Measurements from ENCODE around the gene CHMP1A.
A peak's percentile ranks its signal among the peaks of the same experiment; 100 is the strongest.
"Not testable (repeated sequence)": the region's sequence is repeated elsewhere in the genome, so short reads cannot be mapped to it uniquely, and the experiment has no call there.

The CHMP1A gene

DNA sequence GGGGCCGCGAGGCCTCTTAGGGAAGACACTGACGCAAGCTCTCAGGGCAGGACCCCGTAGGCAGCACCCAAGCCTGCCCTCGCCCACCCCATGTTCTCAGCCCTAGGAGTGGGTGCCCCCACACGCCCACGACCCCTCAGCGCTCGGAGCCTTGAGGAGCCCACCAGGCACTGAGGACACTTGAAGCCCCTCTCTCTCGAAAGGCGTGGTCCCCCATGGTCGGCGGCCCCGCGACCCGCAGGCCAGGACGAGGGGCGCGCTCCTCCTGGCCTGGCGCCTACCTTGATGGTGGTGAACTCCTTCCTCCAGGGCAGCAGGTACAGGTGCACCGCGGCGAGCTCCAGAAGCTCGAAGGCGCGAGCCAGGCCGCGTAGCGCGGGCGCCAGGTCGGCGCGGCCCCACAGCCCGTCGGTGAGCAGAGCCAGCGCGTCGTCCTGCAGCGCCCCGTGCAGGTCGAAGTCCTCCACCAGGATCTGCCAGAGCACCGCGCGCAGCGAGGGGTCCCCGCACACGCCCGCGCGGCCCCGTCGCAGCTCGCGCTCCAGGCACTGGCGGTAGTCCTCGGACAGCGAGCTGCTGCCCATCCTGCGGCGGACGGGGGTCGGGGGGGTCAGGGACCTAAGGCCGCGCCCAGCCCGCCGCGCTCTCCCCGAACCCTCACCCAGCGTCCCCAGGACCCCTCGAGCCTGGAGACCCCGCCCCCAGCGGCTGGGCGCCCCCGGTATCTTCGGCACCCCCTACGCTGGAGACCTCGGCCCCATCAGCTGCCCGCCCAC is 43.3 kb upstream of the CHMP1A start:
- H3K4me3 ChIP-seq (replicated peaks; ENCODE audit: low read depth, low read length) = peak overlapping the region; percentile 56
- TF ChIP-seq, protein P1, sequence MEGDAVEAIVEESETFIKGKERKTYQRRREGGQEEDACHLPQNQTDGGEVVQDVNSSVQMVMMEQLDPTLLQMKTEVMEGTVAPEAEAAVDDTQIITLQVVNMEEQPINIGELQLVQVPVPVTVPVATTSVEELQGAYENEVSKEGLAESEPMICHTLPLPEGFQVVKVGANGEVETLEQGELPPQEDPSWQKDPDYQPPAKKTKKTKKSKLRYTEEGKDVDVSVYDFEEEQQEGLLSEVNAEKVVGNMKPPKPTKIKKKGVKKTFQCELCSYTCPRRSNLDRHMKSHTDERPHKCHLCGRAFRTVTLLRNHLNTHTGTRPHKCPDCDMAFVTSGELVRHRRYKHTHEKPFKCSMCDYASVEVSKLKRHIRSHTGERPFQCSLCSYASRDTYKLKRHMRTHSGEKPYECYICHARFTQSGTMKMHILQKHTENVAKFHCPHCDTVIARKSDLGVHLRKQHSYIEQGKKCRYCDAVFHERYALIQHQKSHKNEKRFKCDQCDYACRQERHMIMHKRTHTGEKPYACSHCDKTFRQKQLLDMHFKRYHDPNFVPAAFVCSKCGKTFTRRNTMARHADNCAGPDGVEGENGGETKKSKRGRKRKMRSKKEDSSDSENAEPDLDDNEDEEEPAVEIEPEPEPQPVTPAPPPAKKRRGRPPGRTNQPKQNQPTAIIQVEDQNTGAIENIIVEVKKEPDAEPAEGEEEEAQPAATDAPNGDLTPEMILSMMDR (IDR thresholded peaks at IDR 0.05; ENCODE audit: low read depth, low read length, missing control alignments) = peak; percentile 21
- no peak for DNase-seq (ENCODE audit: extremely low read depth, low read depth)

DNA sequence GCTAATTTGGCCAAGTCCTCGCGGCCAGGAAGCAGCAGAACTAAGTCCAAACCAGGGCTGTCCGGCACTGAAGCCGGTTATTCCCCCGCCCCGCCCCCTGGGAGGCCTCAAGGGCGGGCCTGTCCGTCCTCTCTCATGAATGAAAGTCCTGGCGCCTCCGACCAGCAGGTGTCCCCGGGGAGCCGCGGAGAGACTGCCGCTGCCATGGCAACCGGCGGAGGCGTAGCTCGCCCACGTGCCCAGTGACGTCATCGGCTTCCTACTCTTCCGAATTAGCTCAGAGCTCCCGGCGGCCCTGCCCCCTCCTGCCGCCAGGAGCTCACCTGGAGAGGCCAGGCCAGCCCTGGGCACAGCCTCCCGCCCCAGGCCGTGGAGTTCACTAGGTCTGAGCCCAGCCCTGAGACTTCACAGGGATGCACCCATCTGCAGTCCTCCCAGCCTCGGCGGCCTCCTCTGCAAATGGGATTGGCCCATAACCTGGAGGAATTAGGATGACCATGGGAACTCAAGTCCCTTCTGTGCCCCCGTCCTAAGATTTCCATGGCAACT is 42.7 kb upstream of the CHMP1A start:
- TF ChIP-seq, protein P1 (IDR thresholded peaks at IDR 0.05; ENCODE audit: low read depth, low read length, missing control alignments) = peak; percentile 69
- DNase-seq (ENCODE audit: extremely low read depth, low read depth) = peak; percentile 93
- H3K4me3 ChIP-seq (replicated peaks; ENCODE audit: low read depth, low read length) = peak overlapping the region; percentile 56

DNA sequence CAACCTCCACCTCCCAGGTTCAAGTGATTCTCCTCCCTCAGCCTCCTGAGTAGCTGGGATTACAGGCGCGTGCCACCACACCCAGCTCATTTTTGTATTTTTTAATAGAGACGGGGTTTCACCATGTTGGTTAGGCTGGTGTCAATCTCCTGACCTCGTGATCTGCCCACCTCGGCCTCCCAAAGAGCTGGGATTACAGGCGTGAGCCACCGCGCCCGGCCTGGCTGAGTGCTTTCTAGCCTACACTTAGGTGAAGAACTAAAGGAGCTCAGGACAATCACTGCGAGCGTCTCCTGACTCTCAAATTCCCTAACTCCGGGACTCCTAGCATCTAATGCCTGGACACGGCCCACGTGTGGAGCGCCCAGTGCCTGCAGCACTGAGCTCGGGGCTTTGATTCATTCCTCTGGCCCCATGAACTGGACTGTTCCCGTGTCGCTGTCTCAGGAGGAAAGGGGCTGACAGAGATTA is 42.2 kb upstream of the CHMP1A start:
- H3K4me3 ChIP-seq (replicated peaks; ENCODE audit: low read depth, low read length) = peak overlapping the region; percentile 8; the same call in 1 of the 2 replicates
- DNase-seq (ENCODE audit: extremely low read depth, low read depth) = not testable (repeated sequence)

DNA sequence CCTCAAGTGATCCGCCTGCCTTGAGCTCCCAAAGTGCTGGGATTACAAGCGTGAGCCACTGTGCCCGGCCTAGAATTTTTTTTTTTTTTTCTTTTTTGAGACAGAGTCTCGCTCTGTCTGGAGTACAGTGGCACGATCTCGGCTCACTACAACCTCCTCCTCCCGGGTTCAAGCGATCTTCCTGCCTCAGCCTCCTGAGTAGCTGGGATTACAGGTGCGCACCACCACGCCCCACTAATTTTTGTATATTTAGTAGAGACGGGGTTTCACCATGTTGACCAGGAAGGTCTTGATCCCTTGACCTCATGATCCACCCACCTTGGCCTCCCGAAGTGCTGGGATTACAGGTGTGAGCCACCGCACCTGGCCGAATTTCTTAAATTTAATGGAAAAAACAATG is 41.2 kb upstream of the CHMP1A start:
- not testable (repeated sequence) for H3K4me3 ChIP-seq (replicated peaks; ENCODE audit: low read depth, low read length)

DNA sequence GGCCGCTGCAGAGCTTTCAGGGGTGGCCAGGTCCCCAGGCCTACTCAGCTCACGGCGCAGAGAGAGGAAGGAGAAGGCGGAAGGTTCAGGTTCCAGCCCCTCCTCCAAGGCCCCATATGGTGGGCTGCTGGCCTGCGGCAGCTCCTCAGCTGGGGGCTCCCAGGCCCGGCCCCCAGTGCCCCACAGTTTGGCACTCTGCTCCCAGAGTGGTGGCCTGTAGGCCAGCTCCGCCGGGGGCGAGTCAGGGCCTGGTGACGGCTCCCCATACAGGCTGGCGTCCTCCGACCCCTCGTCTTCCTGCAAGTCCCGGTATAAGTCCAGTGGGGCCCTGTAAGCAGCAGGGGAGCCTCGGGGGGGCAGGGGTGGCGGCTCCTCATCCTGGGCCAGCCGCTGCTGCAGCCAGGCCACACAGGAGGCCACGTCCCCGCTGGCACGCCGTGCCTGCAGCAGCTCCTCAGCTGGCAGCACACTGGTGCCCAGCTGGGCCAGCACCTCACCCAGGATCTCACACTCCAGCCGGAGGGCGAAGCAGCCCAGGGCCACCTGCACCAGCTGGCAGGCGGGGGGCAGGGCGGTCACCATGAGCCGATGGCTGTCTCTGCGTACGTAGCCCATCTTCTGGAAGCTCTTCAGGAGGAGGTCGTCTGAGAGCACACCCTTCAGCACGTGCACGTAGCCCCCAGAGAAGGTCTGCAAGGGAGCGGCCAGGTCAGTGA is 40.3 kb upstream of the CHMP1A start:
- no peak for DNase-seq (ENCODE audit: extremely low read depth, low read depth)
- H3K4me3 ChIP-seq (replicated peaks; ENCODE audit: low read depth, low read length) = no peak overlapping the region
- TF ChIP-seq, protein P1 (IDR thresholded peaks at IDR 0.05; ENCODE audit: low read depth, low read length, missing control alignments) = no peak

More for the DNA sequence above, 41.2 kb upstream of the CHMP1A start:
- DNase-seq (ENCODE audit: extremely low read depth, low read depth) = not testable (repeated sequence)

DNA sequence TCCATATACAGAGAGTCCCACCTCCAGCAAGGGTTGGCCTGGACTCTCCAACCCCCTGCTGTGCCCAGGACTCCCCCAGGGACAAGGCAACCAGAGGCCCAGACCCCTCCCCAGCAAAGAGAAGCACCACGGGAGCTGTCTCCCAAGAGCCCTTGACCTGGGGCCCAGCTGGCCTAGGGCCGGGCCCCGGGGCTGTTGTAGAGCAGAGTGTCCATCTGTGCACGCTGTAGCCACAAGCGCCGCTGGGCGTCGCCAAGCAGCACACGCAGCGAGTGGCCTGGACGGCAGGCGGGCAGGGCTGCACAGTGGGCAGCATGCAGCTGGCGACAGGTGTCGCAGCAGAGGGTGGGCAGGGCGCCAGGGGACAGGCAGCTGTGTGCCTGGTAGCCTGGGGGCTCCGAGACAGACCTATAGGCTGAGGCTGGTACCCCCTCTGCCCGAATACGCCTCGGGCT is 39.7 kb upstream of the CHMP1A start:
- TF ChIP-seq, protein P1 (IDR thresholded peaks at IDR 0.05; ENCODE audit: low read depth, low read length, missing control alignments) = no peak
- DNase-seq (ENCODE audit: extremely low read depth, low read depth) = no peak
- H3K4me3 ChIP-seq (replicated peaks; ENCODE audit: low read depth, low read length) = no peak overlapping the region

DNA sequence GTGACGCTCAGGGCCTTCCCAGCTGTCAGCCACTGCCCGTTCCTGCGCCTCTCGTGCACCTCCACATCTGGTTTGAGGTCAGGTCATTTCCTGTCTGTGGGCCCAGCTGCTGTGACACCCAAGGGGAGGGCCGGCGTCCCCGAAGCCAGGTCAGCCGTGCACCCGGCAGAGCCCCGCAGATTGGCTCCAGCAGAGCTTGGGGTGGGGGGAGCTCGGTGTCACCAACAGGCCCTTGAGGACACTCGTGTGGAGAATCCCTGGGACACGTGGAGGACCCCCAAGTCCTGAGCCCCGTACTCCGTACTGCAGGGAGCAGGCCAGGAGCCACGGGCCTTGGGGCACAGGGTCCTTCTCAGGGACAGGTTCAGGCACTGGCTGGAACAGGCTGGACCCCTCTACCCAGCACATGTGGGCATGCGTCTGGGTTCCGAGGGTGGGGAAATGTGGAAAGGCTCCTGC is 39.2 kb upstream of the CHMP1A start:
- TF ChIP-seq, protein P1 (IDR thresholded peaks at IDR 0.05; ENCODE audit: low read depth, low read length, missing control alignments) = no peak
- H3K4me3 ChIP-seq (replicated peaks; ENCODE audit: low read depth, low read length) = no peak overlapping the region
- no peak for DNase-seq (ENCODE audit: extremely low read depth, low read depth)

All from HFF-Myc (cell line).